ENCODE measurements around the gene GNAI3.

DNA sequence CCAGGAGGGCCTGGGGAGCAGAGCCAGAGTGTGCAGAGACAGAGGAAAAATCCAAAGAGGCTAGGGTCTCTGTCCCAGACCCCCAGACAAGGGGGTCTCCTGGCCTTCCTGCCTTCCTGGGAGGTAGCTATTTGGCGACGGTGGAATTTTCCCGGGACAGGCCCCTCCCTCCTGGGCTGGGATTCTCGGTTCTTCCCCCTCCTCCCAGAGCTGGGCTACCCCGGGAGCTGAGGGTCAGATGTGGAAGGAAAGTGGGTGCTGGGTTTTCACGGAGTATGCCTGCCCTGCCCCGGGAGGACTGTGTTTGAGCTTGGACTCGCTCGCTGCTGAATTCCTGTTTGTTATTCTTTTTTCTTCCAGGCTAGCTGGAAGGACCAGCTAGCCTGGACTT lies 72.0 kb downstream of the GNAI3 start:
- TF ChIP-seq, protein P1, sequence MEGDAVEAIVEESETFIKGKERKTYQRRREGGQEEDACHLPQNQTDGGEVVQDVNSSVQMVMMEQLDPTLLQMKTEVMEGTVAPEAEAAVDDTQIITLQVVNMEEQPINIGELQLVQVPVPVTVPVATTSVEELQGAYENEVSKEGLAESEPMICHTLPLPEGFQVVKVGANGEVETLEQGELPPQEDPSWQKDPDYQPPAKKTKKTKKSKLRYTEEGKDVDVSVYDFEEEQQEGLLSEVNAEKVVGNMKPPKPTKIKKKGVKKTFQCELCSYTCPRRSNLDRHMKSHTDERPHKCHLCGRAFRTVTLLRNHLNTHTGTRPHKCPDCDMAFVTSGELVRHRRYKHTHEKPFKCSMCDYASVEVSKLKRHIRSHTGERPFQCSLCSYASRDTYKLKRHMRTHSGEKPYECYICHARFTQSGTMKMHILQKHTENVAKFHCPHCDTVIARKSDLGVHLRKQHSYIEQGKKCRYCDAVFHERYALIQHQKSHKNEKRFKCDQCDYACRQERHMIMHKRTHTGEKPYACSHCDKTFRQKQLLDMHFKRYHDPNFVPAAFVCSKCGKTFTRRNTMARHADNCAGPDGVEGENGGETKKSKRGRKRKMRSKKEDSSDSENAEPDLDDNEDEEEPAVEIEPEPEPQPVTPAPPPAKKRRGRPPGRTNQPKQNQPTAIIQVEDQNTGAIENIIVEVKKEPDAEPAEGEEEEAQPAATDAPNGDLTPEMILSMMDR (optimal IDR thresholded peaks at IDR 0.05 in 1 of 3, IDR thresholded peaks at IDR 0.05 in 1 of 3, conservative IDR thresholded peaks at IDR 0.05 in 1 of 3; ENCODE audit: extremely low read depth in 1 of 3, insufficient read depth in 2 of 3, low read length in 3 of 3) = no peak
- no peak for TF ChIP-seq EZH2 (IDR thresholded peaks at IDR 0.05; ENCODE audit: low read length)
